H1 (cell line): Measurements from ENCODE around the gene AAMDC. TPM values are rescaled to one million over a fixed set of nuclear protein-coding genes. Genes with fewer than 3 reads are reported as not detected.

Experiments used
- EGR1 ChIP-seq: IDR thresholded peaks from 2 replicates; pipeline ENCODE4 v1.6.1; 2011; ENCODE audit warnings: low read depth, low read length, borderline replicate concordance
- FOSL1 ChIP-seq: IDR thresholded peaks from 2 replicates; pipeline ENCODE4 v1.6.1; 2011; ENCODE audit warnings: mild to moderate bottlenecking, low read depth, low read length, moderate library complexity; ENCODE audit not compliant: insufficient read depth
- POU5F1 ChIP-seq: IDR thresholded peaks from 2 replicates; pipeline ENCODE4 v1.6.1; 2011; ENCODE audit warnings: low read depth, mild to moderate bottlenecking, low read length, moderate library complexity
- TAF7 ChIP-seq: optimal IDR thresholded peaks from 2 replicates; pipeline ENCODE3; 2011; ENCODE audit warnings: low read depth, mild to moderate bottlenecking, inconsistent platforms, low read length, moderate library complexity, borderline replicate concordance
- polyA plus RNA-seq, 7 experiments: library from polyadenylated mRNA; depleted of rRNA in 3 of 7; stranded (reverse) in 5 of 7; unstranded in 2 of 7; fragments of >200 nt in 5 of 7; fragments of 200-250 nt in 2 of 7; gene quantifications; 1 replicate in 5 of 7; 2 replicates in 1 of 7; 4 replicates in 1 of 7; pipeline versions ENCODE4 v1.2.1 to v1.2.3, GENCODE V29; 2011 to 2013; ENCODE audit warnings: missing spikeins in 2 of 7, mixed read lengths in 2 of 7
- total RNA-seq: library from RNA; stranded (reverse); fragmentation: NEBNext Ultra II Directional; extraction: Animal tissue kit (Norgen Biotek cat#: 25700); gene quantifications from 2 replicates; pipeline ENCODE4 v1.2.1, GENCODE V29; 2021
- TF ChIP-seq, protein P1 (sequence below), 3 experiments: IDR thresholded peaks; 1 replicate in 2 of 3; 2 replicates in 1 of 3; pipeline versions ENCODE4 v1.5.1 to v1.6.1; 2011; ENCODE audit warnings: low read length in 3 of 3, mild to moderate bottlenecking in 3 of 3, inconsistent platforms in 2 of 3, low read depth in 1 of 3, moderate library complexity in 1 of 3; ENCODE audit not compliant: insufficient read depth in 1 of 3; ENCODE audit errors: control extremely low read depth in 1 of 3

AAMDC gene
- total and polyA plus RNA-seq, 2 of the 8 experiments (the other 6 are each of a cell fraction or from before 2014, with no cell fraction given): 17.2 to 19.5 TPM

DNA sequence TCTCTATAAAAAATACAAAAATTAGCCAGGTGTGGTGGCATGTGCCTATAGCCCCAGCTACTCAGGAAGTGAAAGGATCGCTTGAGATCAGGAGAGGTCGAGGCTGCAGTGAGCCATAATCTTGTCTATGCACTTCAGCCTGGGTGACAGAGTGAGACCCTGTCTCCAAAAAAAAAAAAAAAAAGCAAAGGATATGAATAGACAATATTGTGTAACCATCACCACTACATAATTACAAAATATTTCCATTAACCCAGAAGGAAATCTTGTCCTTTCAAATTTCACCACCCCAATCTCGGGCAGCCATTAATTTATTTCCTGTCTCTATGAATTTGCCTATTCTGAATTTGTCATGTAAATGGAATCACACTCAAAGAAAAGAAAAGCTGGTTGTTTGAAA, 21.6 kb upstream of the AAMDC start (continued):
- TF ChIP-seq, protein P1, sequence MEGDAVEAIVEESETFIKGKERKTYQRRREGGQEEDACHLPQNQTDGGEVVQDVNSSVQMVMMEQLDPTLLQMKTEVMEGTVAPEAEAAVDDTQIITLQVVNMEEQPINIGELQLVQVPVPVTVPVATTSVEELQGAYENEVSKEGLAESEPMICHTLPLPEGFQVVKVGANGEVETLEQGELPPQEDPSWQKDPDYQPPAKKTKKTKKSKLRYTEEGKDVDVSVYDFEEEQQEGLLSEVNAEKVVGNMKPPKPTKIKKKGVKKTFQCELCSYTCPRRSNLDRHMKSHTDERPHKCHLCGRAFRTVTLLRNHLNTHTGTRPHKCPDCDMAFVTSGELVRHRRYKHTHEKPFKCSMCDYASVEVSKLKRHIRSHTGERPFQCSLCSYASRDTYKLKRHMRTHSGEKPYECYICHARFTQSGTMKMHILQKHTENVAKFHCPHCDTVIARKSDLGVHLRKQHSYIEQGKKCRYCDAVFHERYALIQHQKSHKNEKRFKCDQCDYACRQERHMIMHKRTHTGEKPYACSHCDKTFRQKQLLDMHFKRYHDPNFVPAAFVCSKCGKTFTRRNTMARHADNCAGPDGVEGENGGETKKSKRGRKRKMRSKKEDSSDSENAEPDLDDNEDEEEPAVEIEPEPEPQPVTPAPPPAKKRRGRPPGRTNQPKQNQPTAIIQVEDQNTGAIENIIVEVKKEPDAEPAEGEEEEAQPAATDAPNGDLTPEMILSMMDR (IDR thresholded peaks at IDR 0.05; ENCODE audit: control extremely low read depth in 1 of 3, insufficient read depth in 1 of 3, low read depth in 1 of 3, low read length in 3 of 3): no peak
- TF ChIP-seq EGR1: no peak
- no peak for TF ChIP-seq FOSL1
- no peak for TF ChIP-seq POU5F1
- no peak for TF ChIP-seq TAF7
- TF ChIP-seq, all 59 proteins: peak for 0
